GM19372 (cell line): ENCODE measurements around the gene CDH11.

ENCODE experiments used
- ATAC-seq: cut with Tn5 transposase; IDR thresholded peaks from one replicate; pipeline ENCODE4 v1.9.1; 2021; ENCODE audit warnings: mild to moderate bottlenecking, low read depth, moderate library complexity; ENCODE audit not compliant: unreplicated experiment

The CDH11 gene

GRCh38 chr16:65071433-65072311 lies 50.2 kb downstream of the CDH11 start:
- no peak for ATAC-seq

GRCh38 chr16:65070831-65071432 lies 50.9 kb downstream of the CDH11 start:
- no peak for ATAC-seq

- ATAC-seq = no peak
Observed at GRCh38 chr16:65069766-65070165, 52.1 kb downstream of the CDH11 start.

GRCh38 chr16:65069065-65069464 lies 52.8 kb downstream of the CDH11 start:
- no peak for ATAC-seq

- no peak for ATAC-seq
Observed at GRCh38 chr16:65068151-65068740, 53.6 kb downstream of the CDH11 start.

- ATAC-seq = no peak
Observed at GRCh38 chr16:65066651-65067050, 55.2 kb downstream of the CDH11 start.

GRCh38 chr16:65065031-65065430 lies 56.8 kb downstream of the CDH11 start:
- ATAC-seq = no peak

- no peak for ATAC-seq
Observed at GRCh38 chr16:65064131-65064530, 57.7 kb downstream of the CDH11 start.

GRCh38 chr16:65062736-65063583 lies 58.9 kb downstream of the CDH11 start:
- no peak for ATAC-seq

- no peak for ATAC-seq
Observed at GRCh38 chr16:65061935-65062518, 59.8 kb downstream of the CDH11 start.

GRCh38 chr16:65061263-65061662 lies 60.6 kb downstream of the CDH11 start:
- no peak for ATAC-seq

GRCh38 chr16:65059406-65059980 lies 62.4 kb downstream of the CDH11 start:
- no peak for ATAC-seq

GRCh38 chr16:65057184-65057583 lies 64.7 kb downstream of the CDH11 start:
- ATAC-seq = no peak

- no peak for ATAC-seq
Observed at GRCh38 chr16:65054457-65054856, 67.4 kb downstream of the CDH11 start.

GRCh38 chr16:65049679-65050078 lies 72.2 kb downstream of the CDH11 start:
- ATAC-seq = no peak

- no peak for ATAC-seq
Observed at GRCh38 chr16:65045961-65046360, 75.9 kb downstream of the CDH11 start.

- no peak for ATAC-seq
Observed at GRCh38 chr16:65044873-65045272, 77.0 kb downstream of the CDH11 start.

- ATAC-seq = no peak
Observed at GRCh38 chr16:65044026-65044425, 77.8 kb downstream of the CDH11 start.

GRCh38 chr16:65042438-65043365 lies 79.2 kb downstream of the CDH11 start:
- ATAC-seq = no peak
